Peyer's patch (tissue), 4 donors: ENCODE data around the gene C10orf88.

ENCODE experiments used
- CTCF ChIP-seq, 6 experiments: fragments of 450-650 bp in 4 of 6; fragments of 200-600 bp in 2 of 6; sonication (generic) in 1 of 6; IDR thresholded peaks; one replicate each; pipeline ENCODE4 v1.5.1; 2017 to 2019; ENCODE audit warnings: antibody characterized with exemption in 6 of 6, mild to moderate bottlenecking in 3 of 6, moderate library complexity in 1 of 6
- POLR2A ChIP-seq, 2 donors: fragments of 450-650 bp; IDR thresholded peaks; one replicate each; pipeline ENCODE4 v1.5.1; 2017; ENCODE audit warnings: antibody characterized with exemption in 2 of 2, mild to moderate bottlenecking in 2 of 2, moderate library complexity in 2 of 2

DNA sequence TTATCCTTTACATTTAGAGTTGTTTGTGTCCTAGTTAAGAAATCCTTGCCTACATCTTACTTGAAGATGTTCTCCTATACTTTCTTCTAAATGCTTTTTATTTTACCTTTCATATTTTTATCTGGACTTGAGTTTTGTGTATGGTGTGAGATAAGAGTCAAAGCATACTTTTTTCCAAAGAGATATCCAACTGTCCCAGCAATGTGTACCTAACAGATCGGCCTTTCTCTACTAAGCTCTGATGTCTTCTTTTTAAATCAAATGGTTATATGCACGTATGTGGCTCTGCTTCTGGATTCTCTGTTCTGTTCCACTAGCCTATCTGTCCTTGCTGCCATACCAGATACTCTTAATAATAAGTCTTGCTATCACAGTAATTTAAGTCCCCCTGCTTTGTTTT lies 47.3 kb upstream of the C10orf88 start:
- no peak for TF ChIP-seq CTCF (IDR thresholded peaks at IDR 0.05)
- TF ChIP-seq POLR2A (IDR thresholded peaks at IDR 0.05), result no peak
